Measurements from ENCODE around the gene PCSK9.

The PCSK9 gene

DNA sequence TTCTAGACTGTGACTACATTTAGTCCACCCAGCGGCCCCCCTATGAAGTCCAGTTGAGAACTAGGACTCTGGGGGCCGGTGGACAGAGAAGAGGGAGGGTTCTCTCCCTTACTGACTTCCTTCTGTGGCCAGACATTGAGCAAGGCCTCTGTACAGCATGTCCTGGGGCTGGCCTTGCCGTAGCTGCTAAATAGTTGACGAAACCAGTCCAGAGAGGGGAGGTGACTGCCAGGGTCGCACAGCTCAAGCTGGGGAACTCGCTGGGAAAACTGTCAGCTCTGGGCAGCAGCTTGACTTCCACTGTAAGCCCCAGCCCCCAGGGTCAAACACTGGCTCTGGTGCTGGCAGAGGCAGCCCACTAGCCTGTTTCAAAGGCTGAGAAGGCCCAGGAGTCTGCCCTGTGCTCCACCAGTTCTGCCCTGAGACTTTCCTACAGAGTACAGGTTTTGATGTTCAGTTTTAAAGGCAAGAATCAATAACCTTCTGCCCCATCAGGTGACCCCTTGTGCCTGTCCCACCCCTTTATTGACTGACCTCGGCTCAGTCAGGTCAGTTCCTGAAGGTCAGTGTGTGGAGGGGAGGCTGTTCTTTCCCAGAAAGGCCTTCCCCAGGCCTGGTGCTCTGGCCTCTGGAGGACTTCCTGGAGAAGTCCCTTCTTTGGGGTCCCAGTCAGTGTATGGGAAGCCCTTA is 14.1 kb downstream of the PCSK9 start:
- Mint-ChIP-seq H3K27me3 (peaks cover 5% of the 10 kb centered on the region), H3K4me3 (no peak overlapping the region), H3K9me3 (no peaks in the 10 kb centered on the region), H3K4me1 (no peaks in the 10 kb centered on the region), H3K27ac (no peak overlapping the region), H3K36me3 (no peaks in the 10 kb centered on the region)
- DNase-seq, result no peak
- CTCF ChIA-PET, result no interaction called here

DNA sequence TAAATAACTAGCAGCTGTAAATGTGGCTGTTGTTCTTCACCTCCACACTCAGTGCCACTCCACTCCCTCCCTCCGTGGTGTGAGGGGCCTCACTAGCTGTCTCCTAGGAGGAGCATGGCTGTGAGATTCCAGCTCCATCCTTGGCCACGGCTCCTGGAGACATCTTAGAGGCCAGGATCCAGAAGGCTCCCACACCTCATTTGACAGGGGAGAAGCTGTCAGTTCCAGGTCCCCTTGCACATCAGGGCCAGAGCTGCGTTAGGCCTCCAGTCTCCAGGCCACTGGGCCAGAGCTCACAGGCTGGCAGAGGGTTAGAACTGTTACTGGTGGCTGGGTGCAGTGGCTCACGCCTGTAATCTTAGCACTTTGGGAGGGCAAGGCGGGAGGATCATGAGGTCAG is 15.0 kb downstream of the PCSK9 start:
- Mint-ChIP-seq H3K27ac (no peak overlapping the region), H3K4me1 (no peaks in the 10 kb centered on the region), H3K9me3 (no peaks in the 10 kb centered on the region), H3K4me3 (no peak overlapping the region), H3K36me3 (no peaks in the 10 kb centered on the region), H3K27me3 (no peaks in the 10 kb centered on the region)
- CTCF ChIA-PET, result no interaction called here
- DNase-seq, result no peak

GRCh38 chr1:55055084-55055882 is 15.9 kb downstream of the PCSK9 start:
- Mint-ChIP-seq H3K4me1 (peaks cover 3% of the 10 kb centered on the region), H3K27ac (no peak overlapping the region), H3K4me3 (no peak overlapping the region), H3K36me3 (no peaks in the 10 kb centered on the region), H3K9me3 (no peaks in the 10 kb centered on the region), H3K27me3 (no peaks in the 10 kb centered on the region)
- CTCF ChIA-PET, result interaction anchor here (0.9 kb wide), 1 partner anchor 110 kb away, joined by 3 read pairs; no protein-coding TSS in a partner anchor
- DNase-seq, result no peak

GRCh38 chr1:55055951-55056631 is 16.7 kb downstream of the PCSK9 start:
- Mint-ChIP-seq H3K36me3 (no peaks in the 10 kb centered on the region), H3K27ac (no peak overlapping the region), H3K27me3 (no peaks in the 10 kb centered on the region), H3K4me1 (peaks cover 7% of the 10 kb centered on the region), H3K4me3 (no peak overlapping the region), H3K9me3 (no peaks in the 10 kb centered on the region)
- no peak for DNase-seq
- CTCF ChIA-PET, result interaction anchor here (0.9 kb wide), 1 partner anchor 111 kb away, joined by 3 read pairs; no protein-coding TSS in a partner anchor

GRCh38 chr1:55056632-55056992 is 17.3 kb downstream of the PCSK9 start:
- no peaks in the 10 kb centered on the region for H3K27me3 Mint-ChIP-seq
- H3K4me1 Mint-ChIP-seq, result peaks cover 7% of the 10 kb centered on the region
- H3K36me3 Mint-ChIP-seq, result no peaks in the 10 kb centered on the region
- no peaks in the 10 kb centered on the region for H3K9me3 Mint-ChIP-seq
- CTCF ChIA-PET, result interaction anchor here (0.9 kb wide), 1 partner anchor 112 kb away, joined by 3 read pairs; no protein-coding TSS in a partner anchor
- no peak for DNase-seq
- no peak overlapping the region for H3K27ac Mint-ChIP-seq
- H3K4me3 Mint-ChIP-seq, result no peak overlapping the region

GRCh38 chr1:55057270-55057955 is 18.1 kb downstream of the PCSK9 start:
- no peak overlapping the region for H3K27ac Mint-ChIP-seq
- H3K4me3 Mint-ChIP-seq, result no peak overlapping the region
- no peak for DNase-seq

GRCh38 chr1:55057956-55058298 is 18.6 kb downstream of the PCSK9 start:
- DNase-seq, result no peak
- H3K9me3 Mint-ChIP-seq, result no peaks in the 10 kb centered on the region
- H3K27me3 Mint-ChIP-seq, result no peaks in the 10 kb centered on the region
- CTCF ChIA-PET, result interaction anchor here (1.0 kb wide), 1 partner anchor 222 kb away, joined by 4 read pairs; no protein-coding TSS in a partner anchor
- H3K4me3 Mint-ChIP-seq, result no peak overlapping the region
- H3K27ac Mint-ChIP-seq, result no peak overlapping the region
- H3K36me3 Mint-ChIP-seq, result no peaks in the 10 kb centered on the region
- peaks cover 7% of the 10 kb centered on the region for H3K4me1 Mint-ChIP-seq

More at GRCh38 chr1:55057270-55057955, 18.1 kb downstream of the PCSK9 start:
- Mint-ChIP-seq H3K4me1 (peaks cover 7% of the 10 kb centered on the region), H3K27me3 (no peaks in the 10 kb centered on the region), H3K36me3 (no peaks in the 10 kb centered on the region), H3K9me3 (no peaks in the 10 kb centered on the region)
- CTCF ChIA-PET, result interaction anchor here (1.0 kb wide), 1 partner anchor 223 kb away, joined by 4 read pairs; no protein-coding TSS in a partner anchor

DNA sequence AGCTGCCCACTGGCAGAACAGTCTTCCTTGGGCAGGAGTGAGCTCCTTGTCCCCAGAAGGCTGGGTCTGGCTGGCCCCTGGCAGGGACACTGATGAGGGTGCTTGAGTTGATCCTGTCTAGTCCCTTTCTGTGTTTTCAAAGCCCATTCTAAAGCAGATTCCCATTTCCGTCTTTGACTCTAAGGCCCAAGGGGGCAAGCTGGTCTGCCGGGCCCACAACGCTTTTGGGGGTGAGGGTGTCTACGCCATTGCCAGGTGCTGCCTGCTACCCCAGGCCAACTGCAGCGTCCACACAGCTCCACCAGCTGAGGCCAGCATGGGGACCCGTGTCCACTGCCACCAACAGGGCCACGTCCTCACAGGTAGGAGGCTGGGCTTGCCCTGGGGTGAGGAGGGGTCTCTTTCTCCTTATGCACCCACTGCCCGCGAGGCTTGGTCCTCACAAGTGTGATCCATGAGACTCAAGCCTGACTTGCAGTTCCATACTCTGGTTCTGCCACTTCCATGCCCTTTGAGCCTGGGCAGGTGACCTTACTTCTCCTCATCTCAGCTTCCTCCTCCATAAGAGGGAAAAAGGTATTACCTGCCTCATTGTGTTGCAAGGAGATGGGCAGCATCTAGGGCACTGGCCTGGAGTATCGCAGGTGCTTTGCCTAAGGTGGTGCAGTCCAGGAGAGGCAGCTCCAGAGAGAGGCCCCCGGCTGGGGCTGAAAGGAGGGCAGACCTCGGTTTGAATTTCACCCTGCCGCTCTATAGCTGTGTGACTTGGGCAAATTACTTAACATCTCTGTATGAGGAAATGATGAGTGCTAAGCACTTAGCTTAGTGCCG is 20.2 kb downstream of the PCSK9 start:
- H3K4me1 Mint-ChIP-seq, result peaks cover 7% of the 10 kb centered on the region
- H3K4me3 Mint-ChIP-seq, result no peak overlapping the region
- no peaks in the 10 kb centered on the region for H3K27me3 Mint-ChIP-seq
- CTCF ChIA-PET, result no interaction called here
- no peak overlapping the region for H3K27ac Mint-ChIP-seq
- no peak for DNase-seq
- H3K36me3 Mint-ChIP-seq, result no peaks in the 10 kb centered on the region
- no peaks in the 10 kb centered on the region for H3K9me3 Mint-ChIP-seq

- H3K4me1 Mint-ChIP-seq, result peaks cover 7% of the 10 kb centered on the region
- H3K9me3 Mint-ChIP-seq, result no peaks in the 10 kb centered on the region
- H3K36me3 Mint-ChIP-seq, result no peaks in the 10 kb centered on the region
- H3K4me3 Mint-ChIP-seq, result no peak overlapping the region
- no peaks in the 10 kb centered on the region for H3K27me3 Mint-ChIP-seq
- DNase-seq, result no peak
- CTCF ChIA-PET, result interaction anchor here (0.8 kb wide), 1 partner anchor 113 kb away, joined by 4 read pairs; no protein-coding TSS in a partner anchor
- H3K27ac Mint-ChIP-seq, result no peak overlapping the region
Measured at GRCh38 chr1:55060133-55060999, 21.0 kb downstream of the PCSK9 start.

DNA sequence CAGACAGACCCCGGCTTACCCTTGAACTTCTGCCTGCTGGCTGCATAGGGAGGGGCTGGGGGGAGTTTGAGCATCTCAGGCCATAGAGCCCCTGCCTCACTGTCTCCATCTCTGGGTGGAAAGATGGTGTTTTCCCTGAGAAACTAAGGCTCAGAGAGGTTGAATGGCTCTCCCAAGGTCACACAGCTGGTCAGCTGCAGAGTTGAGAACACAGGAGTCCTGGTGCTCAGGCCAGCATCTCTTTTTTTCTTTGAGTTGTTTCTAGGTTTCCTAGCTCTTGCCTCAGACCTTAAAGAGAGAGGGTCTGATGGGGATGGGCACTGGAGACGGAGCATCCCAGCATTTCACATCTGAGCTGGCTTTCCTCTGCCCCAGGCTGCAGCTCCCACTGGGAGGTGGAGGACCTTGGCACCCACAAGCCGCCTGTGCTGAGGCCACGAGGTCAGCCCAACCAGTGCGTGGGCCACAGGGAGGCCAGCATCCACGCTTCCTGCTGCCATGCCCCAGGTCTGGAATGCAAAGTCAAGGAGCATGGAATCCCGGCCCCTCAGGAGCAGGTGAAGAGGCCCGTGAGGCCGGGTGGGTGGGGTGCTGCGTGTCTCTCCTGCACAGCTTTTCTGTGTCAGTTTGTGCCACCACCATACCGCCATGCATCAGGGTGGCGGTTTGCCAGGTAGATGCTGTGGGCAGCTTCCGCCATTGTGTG is 21.8 kb downstream of the PCSK9 start:
- DNase-seq, result no peak
- Mint-ChIP-seq H3K36me3 (no peaks in the 10 kb centered on the region), H3K4me3 (no peak overlapping the region), H3K27ac (no peak overlapping the region), H3K4me1 (peaks cover 7% of the 10 kb centered on the region), H3K27me3 (no peaks in the 10 kb centered on the region), H3K9me3 (no peaks in the 10 kb centered on the region)
- CTCF ChIA-PET, result interaction anchor here (0.8 kb wide), 1 partner anchor 114 kb away, joined by 4 read pairs; no protein-coding TSS in a partner anchor

DNA sequence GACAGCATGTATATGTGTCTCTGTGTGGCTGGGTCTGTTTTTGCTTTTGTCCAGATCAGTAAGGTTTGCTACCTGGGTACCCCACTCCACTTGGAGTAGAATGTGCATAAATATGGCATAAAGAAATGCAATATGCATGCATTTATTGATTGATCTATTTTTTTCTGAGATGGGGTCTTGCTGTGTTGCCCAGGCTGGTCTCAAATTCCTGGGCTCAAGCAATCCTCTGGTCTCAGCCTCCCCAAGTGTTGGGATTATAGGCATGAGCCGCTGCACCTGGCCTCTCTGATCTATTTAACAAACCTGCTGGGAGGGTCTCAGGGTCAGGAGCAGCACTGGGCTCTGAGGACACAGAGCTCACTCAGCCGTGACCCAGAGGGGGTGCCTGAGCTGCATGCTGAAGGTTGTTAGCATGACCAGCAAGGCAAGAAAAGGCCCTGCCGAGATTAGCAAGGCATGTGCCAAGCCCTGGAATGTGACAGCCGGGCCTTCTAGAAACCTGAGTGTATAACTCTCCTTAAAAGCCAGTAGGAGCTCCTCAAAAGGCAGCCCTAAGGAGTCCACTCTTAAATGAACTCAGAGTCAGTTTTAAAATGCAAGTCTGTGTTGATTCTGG is 22.5 kb downstream of the PCSK9 start:
- no peak overlapping the region for H3K4me3 Mint-ChIP-seq
- no peak for DNase-seq
- no peaks in the 10 kb centered on the region for H3K27me3 Mint-ChIP-seq
- H3K9me3 Mint-ChIP-seq, result no peaks in the 10 kb centered on the region
- CTCF ChIA-PET, result no interaction called here
- peaks cover 3% of the 10 kb centered on the region for H3K36me3 Mint-ChIP-seq
- peaks cover 7% of the 10 kb centered on the region for H3K4me1 Mint-ChIP-seq
- H3K27ac Mint-ChIP-seq, result no peak overlapping the region
